ENCODE measurements around the gene ISM1. TPM values are rescaled to one million over a fixed set of nuclear protein-coding genes. Genes with fewer than 3 reads are reported as not detected.

Gene ISM1
- total and polyA plus RNA-seq, 2 experiments from 2014 or later: 0.15 to 0.63 TPM

DNA sequence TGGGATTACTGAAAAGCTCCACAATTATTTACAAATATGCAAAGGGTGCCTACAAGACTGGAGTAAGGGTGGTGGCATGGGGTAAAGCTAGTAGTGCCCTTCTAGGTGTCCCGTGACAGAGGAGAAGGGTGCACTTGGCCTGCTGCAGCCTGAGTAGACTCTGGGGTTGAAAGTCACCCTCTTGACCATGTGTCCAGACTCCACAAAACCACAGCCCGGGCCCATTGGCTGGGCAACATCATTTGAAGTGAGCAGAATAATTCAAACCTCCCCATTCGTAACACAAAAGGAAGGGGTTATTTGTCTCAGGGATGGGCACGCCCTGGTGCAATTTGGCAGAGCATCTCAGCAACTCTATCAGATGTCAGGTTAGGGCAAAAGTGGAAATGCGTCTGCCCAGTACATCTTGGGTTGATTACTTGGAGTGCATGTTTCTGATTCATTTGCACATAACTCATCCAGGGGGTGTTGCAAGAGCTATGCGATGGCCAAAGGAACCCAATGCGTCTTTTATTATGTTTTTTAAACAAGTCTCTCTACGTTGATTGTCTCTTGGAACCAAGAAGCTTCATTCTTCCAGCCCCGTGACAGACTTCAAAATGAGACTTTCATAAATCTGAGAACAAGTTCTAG lies 56.7 kb downstream of the ISM1 start:
- peaks cover 7% of the 10 kb centered on the region for H3K4me1 ChIP-seq (ENCODE audit: insufficient read depth)
- ATAC-seq (no peak), DNase-seq (ENCODE audit: low spot score) (no peak)
- no peak overlapping the region for H2AFZ ChIP-seq
- no peaks in the 10 kb centered on the region for H3K27me3 ChIP-seq (ENCODE audit: insufficient read depth)
- H3K27ac ChIP-seq (ENCODE audit: low read depth): no peak overlapping the region
- no peak overlapping the region for H3K27ac Mint-ChIP-seq
- H3K27me3 Mint-ChIP-seq (ENCODE audit: insufficient read depth, low read depth, poor library complexity): no peaks in the 10 kb centered on the region
- H3F3A ChIP-seq (replicated peaks; ENCODE audit: low read depth): no peaks in the 10 kb centered on the region
- peaks cover 18% of the 10 kb centered on the region; the same call in 2 of the 3 replicates for H3K4me1 Mint-ChIP-seq
- H3K36me3 ChIP-seq (ENCODE audit: insufficient read depth): no peaks in the 10 kb centered on the region
- no peaks in the 10 kb centered on the region for H3K9me3 Mint-ChIP-seq
- no peak overlapping the region for H3K4me3 Mint-ChIP-seq
- H4K20me1 ChIP-seq (replicated peaks; ENCODE audit: insufficient read depth): no peaks in the 10 kb centered on the region; the same call in 1 of the 2 replicates
- H3K4me2 ChIP-seq: no peak overlapping the region
- H3K79me2 ChIP-seq (replicated peaks; ENCODE audit: insufficient read depth): no peaks in the 10 kb centered on the region
- H3K4me3 ChIP-seq: no peak overlapping the region
- no peaks in the 10 kb centered on the region; the same call in 2 of the 3 replicates for H3K36me3 Mint-ChIP-seq (ENCODE audit: low read depth)
- TF ChIP-seq, protein P1, sequence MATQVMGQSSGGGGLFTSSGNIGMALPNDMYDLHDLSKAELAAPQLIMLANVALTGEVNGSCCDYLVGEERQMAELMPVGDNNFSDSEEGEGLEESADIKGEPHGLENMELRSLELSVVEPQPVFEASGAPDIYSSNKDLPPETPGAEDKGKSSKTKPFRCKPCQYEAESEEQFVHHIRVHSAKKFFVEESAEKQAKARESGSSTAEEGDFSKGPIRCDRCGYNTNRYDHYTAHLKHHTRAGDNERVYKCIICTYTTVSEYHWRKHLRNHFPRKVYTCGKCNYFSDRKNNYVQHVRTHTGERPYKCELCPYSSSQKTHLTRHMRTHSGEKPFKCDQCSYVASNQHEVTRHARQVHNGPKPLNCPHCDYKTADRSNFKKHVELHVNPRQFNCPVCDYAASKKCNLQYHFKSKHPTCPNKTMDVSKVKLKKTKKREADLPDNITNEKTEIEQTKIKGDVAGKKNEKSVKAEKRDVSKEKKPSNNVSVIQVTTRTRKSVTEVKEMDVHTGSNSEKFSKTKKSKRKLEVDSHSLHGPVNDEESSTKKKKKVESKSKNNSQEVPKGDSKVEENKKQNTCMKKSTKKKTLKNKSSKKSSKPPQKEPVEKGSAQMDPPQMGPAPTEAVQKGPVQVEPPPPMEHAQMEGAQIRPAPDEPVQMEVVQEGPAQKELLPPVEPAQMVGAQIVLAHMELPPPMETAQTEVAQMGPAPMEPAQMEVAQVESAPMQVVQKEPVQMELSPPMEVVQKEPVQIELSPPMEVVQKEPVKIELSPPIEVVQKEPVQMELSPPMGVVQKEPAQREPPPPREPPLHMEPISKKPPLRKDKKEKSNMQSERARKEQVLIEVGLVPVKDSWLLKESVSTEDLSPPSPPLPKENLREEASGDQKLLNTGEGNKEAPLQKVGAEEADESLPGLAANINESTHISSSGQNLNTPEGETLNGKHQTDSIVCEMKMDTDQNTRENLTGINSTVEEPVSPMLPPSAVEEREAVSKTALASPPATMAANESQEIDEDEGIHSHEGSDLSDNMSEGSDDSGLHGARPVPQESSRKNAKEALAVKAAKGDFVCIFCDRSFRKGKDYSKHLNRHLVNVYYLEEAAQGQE (IDR thresholded peaks at IDR 0.05; ENCODE audit: unreplicated experiment): no peak
- TF ChIP-seq, protein P2, sequence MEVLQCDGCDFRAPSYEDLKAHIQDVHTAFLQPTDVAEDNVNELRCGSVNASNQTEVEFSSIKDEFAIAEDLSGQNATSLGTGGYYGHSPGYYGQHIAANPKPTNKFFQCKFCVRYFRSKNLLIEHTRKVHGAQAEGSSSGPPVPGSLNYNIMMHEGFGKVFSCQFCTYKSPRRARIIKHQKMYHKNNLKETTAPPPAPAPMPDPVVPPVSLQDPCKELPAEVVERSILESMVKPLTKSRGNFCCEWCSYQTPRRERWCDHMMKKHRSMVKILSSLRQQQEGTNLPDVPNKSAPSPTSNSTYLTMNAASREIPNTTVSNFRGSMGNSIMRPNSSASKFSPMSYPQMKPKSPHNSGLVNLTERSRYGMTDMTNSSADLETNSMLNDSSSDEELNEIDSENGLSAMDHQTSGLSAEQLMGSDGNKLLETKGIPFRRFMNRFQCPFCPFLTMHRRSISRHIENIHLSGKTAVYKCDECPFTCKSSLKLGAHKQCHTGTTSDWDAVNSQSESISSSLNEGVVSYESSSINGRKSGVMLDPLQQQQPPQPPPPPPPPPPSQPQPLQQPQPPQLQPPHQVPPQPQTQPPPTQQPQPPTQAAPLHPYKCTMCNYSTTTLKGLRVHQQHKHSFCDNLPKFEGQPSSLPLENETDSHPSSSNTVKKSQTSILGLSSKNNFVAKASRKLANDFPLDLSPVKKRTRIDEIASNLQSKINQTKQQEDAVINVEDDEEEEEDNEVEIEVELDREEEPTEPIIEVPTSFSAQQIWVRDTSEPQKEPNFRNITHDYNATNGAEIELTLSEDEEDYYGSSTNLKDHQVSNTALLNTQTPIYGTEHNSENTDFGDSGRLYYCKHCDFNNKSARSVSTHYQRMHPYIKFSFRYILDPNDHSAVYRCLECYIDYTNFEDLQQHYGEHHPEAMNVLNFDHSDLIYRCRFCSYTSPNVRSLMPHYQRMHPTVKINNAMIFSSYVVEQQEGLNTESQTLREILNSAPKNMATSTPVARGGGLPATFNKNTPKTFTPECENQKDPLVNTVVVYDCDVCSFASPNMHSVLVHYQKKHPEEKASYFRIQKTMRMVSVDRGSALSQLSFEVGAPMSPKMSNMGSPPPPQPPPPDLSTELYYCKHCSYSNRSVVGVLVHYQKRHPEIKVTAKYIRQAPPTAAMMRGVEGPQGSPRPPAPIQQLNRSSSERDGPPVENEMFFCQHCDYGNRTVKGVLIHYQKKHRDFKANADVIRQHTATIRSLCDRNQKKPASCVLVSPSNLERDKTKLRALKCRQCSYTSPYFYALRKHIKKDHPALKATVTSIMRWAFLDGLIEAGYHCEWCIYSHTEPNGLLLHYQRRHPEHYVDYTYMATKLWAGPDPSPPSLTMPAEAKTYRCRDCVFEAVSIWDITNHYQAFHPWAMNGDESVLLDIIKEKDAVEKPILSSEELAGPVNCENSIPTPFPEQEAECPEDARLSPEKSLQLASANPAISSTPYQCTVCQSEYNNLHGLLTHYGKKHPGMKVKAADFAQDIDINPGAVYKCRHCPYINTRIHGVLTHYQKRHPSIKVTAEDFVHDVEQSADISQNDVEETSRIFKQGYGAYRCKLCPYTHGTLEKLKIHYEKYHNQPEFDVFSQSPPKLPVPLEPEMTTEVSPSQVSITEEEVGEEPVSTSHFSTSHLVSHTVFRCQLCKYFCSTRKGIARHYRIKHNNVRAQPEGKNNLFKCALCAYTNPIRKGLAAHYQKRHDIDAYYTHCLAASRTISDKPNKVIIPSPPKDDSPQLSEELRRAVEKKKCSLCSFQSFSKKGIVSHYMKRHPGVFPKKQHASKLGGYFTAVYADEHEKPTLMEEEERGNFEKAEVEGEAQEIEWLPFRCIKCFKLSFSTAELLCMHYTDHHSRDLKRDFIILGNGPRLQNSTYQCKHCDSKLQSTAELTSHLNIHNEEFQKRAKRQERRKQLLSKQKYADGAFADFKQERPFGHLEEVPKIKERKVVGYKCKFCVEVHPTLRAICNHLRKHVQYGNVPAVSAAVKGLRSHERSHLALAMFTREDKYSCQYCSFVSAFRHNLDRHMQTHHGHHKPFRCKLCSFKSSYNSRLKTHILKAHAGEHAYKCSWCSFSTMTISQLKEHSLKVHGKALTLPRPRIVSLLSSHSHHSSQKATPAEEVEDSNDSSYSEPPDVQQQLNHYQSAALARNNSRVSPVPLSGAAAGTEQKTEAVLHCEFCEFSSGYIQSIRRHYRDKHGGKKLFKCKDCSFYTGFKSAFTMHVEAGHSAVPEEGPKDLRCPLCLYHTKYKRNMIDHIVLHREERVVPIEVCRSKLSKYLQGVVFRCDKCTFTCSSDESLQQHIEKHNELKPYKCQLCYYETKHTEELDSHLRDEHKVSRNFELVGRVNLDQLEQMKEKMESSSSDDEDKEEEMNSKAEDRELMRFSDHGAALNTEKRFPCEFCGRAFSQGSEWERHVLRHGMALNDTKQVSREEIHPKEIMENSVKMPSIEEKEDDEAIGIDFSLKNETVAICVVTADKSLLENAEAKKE (CRISPR knock-in tag; IDR thresholded peaks at IDR 0.05): no peak
- TF ChIP-seq EZH2 (IDR thresholded peaks at IDR 0.05; ENCODE audit: low read depth, unreplicated experiment): no peak
- TF ChIP-seq ZNF114 (CRISPR knock-in tag; IDR thresholded peaks at IDR 0.05): no peak
- TF ChIP-seq, protein P3, sequence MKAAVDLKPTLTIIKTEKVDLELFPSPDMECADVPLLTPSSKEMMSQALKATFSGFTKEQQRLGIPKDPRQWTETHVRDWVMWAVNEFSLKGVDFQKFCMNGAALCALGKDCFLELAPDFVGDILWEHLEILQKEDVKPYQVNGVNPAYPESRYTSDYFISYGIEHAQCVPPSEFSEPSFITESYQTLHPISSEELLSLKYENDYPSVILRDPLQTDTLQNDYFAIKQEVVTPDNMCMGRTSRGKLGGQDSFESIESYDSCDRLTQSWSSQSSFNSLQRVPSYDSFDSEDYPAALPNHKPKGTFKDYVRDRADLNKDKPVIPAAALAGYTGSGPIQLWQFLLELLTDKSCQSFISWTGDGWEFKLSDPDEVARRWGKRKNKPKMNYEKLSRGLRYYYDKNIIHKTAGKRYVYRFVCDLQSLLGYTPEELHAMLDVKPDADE (IDR thresholded peaks at IDR 0.05): no peak
- TF ChIP-seq POLR2AphosphoS5 (IDR thresholded peaks at IDR 0.05; ENCODE audit: low read depth): no peak
- TF ChIP-seq CREB1 (CRISPR knock-in tag; IDR thresholded peaks at IDR 0.05; ENCODE audit: low read depth): no peak
- TF ChIP-seq EZH2phosphoT487 (IDR thresholded peaks at IDR 0.05; ENCODE audit: unreplicated experiment): no peak
- no peak for TF ChIP-seq NANOG (IDR thresholded peaks at IDR 0.05; ENCODE audit: borderline replicate concordance)
- no peak for TF ChIP-seq ZNF331 (CRISPR knock-in tag; IDR thresholded peaks at IDR 0.05; ENCODE audit: low read depth)
- TF ChIP-seq STAT1 (IDR thresholded peaks at IDR 0.05; ENCODE audit: unreplicated experiment): no peak
- TF ChIP-seq, protein P4, sequence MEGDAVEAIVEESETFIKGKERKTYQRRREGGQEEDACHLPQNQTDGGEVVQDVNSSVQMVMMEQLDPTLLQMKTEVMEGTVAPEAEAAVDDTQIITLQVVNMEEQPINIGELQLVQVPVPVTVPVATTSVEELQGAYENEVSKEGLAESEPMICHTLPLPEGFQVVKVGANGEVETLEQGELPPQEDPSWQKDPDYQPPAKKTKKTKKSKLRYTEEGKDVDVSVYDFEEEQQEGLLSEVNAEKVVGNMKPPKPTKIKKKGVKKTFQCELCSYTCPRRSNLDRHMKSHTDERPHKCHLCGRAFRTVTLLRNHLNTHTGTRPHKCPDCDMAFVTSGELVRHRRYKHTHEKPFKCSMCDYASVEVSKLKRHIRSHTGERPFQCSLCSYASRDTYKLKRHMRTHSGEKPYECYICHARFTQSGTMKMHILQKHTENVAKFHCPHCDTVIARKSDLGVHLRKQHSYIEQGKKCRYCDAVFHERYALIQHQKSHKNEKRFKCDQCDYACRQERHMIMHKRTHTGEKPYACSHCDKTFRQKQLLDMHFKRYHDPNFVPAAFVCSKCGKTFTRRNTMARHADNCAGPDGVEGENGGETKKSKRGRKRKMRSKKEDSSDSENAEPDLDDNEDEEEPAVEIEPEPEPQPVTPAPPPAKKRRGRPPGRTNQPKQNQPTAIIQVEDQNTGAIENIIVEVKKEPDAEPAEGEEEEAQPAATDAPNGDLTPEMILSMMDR (conservative IDR thresholded peaks at IDR 0.05; ENCODE audit: low read depth in 2 of 2): no peak
- TF ChIP-seq JUNB (IDR thresholded peaks at IDR 0.05; ENCODE audit: unreplicated experiment): no peak
- H3K9me2 ChIP-seq (ENCODE audit: insufficient read depth): peaks cover 26% of the 10 kb centered on the region
